ENCODE measurements around the gene VWDE.

DNA sequence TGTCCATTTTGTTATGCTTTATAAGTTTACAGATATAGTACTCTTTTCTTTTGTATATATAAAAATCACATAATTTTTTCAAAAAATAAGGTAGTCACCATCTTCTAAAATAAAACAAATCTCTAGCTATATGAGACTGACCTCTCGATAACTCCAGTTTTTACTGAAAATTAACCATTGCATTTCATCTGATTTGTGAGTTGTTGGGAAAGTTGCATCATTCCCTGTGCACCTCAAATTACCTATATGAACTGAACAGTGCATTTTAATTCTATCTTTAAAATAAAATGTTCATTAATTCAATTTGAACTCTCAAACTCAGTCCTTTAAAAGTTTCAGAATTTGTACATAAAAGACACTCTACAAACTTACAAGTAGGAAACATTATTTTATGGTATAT is 86.0 kb downstream of the VWDE start:
- TF ChIP-seq POLR2A (IDR thresholded peaks at IDR 0.05; ENCODE audit: control extremely low read depth in 1 of 2, low read depth in 2 of 2, low read length in 2 of 2) (no peak), CBX5 (IDR thresholded peaks at IDR 0.05; ENCODE audit: low read depth, low read length) (no peak), TAF1 (IDR thresholded peaks at IDR 0.05; ENCODE audit: low read depth, low read length) (no peak)
- TF ChIP-seq, protein P1, sequence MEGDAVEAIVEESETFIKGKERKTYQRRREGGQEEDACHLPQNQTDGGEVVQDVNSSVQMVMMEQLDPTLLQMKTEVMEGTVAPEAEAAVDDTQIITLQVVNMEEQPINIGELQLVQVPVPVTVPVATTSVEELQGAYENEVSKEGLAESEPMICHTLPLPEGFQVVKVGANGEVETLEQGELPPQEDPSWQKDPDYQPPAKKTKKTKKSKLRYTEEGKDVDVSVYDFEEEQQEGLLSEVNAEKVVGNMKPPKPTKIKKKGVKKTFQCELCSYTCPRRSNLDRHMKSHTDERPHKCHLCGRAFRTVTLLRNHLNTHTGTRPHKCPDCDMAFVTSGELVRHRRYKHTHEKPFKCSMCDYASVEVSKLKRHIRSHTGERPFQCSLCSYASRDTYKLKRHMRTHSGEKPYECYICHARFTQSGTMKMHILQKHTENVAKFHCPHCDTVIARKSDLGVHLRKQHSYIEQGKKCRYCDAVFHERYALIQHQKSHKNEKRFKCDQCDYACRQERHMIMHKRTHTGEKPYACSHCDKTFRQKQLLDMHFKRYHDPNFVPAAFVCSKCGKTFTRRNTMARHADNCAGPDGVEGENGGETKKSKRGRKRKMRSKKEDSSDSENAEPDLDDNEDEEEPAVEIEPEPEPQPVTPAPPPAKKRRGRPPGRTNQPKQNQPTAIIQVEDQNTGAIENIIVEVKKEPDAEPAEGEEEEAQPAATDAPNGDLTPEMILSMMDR (IDR thresholded peaks at IDR 0.05; ENCODE audit: control extremely low read depth in 1 of 3, insufficient read depth in 1 of 3, low read depth in 1 of 3, low read length in 3 of 3), result no peak

Data from H1 (cell line).